HG03095 (cell line): ENCODE data around the gene RAB3C.

Source experiments
- ATAC-seq: cut with Tn5 transposase; IDR thresholded peaks from one replicate; pipeline ENCODE4 v1.9.1; 2021; ENCODE audit warnings: moderate library complexity; ENCODE audit not compliant: unreplicated experiment

The RAB3C gene

DNA sequence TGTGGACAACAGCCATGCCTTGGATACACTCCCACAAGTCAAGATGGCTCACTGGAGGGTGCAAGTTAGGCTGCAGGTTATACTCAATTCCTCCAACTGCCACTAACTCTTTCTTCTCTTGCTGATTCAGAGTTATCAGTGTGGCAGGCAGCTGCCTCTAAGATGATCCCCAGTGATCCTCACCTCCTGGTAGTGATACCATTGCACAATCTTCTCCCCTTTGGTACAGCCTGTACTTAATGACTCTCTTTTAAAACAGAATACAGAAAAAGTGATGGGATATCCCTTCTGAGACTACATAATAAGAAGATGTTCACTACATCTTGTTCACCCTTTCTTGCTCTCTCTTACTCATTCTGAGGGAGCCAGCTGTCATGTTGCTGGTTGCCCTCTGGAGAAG is 323.1 kb downstream of the RAB3C start:
- no peak for ATAC-seq
